Keratinocyte (primary cell): ENCODE results near the gene MADD. TPM values are rescaled to one million over a fixed set of nuclear protein-coding genes. Genes with fewer than 3 reads are reported as not detected.

ENCODE experiments used
- DNase-seq: peaks from one replicate; pipeline ENCODE4 v3.0.0-alpha.2; 2011; ENCODE audit warnings: low read depth, missing footprints, low spot score
- FAIRE-seq: peaks from 2 replicates; lab custom pipeline; 2011; peaks lifted over from hg19 to GRCh38; lab: Jason Lieb, UNC
- H2AFZ ChIP-seq: 2 replicates; pipeline ENCODE4 v1.6.0; 2012; ENCODE audit warnings: low read length, control low read depth, inconsistent platforms; ENCODE audit not compliant: control insufficient read depth
- H3K27ac ChIP-seq: 2 replicates; pipeline ENCODE4 v1.5.1; 2011; ENCODE audit warnings: low read length; ENCODE audit not compliant: control insufficient read depth, insufficient read depth
- H3K27me3 ChIP-seq: 3 replicates; pipeline ENCODE4 v1.6.0; 2011; ENCODE audit warnings: low read length; ENCODE audit not compliant: control insufficient read depth, insufficient read depth; ENCODE audit errors: extremely low read depth
- H3K36me3 ChIP-seq, 2 experiments: 2 replicates in 1 of 2; 3 replicates in 1 of 2; pipeline ENCODE4 v1.5.1; 2011; ENCODE audit warnings: low read length in 2 of 2, mild to moderate bottlenecking in 1 of 2; ENCODE audit not compliant: control insufficient read depth in 2 of 2, insufficient read depth in 2 of 2; ENCODE audit errors: extremely low read depth in 1 of 2
- H3K4me1 ChIP-seq: 3 replicates; pipeline ENCODE4 v1.5.1; 2011; ENCODE audit warnings: low read length; ENCODE audit not compliant: control insufficient read depth, insufficient read depth; ENCODE audit errors: extremely low read depth
- H3K4me2 ChIP-seq: 3 replicates; pipeline ENCODE4 v1.6.0; 2011; ENCODE audit warnings: low read depth, low read length; ENCODE audit not compliant: control insufficient read depth, insufficient read depth; ENCODE audit errors: extremely low read depth
- H3K4me3 ChIP-seq, 3 experiments: fragments of 200-600 bp in 1 of 3; sonication (generic) in 1 of 3; 2 replicates in 2 of 3; 3 replicates in 1 of 3; pipeline ENCODE4 v1.5.1; 2011 to 2016; ENCODE audit warnings: low read length in 3 of 3, mild to moderate bottlenecking in 3 of 3, control low read depth in 2 of 3, inconsistent platforms in 1 of 3, low read depth in 1 of 3, mixed read lengths in 1 of 3, mixed run types in 1 of 3, moderate library complexity in 1 of 3; ENCODE audit not compliant: control insufficient read depth in 2 of 3, insufficient read depth in 2 of 3; ENCODE audit errors: extremely low read depth in 1 of 3
- H3K79me2 ChIP-seq: 2 replicates; pipeline ENCODE4 v1.6.0; 2012; ENCODE audit warnings: low read length; ENCODE audit not compliant: control insufficient read depth, insufficient read depth
- H3K9ac ChIP-seq: 3 replicates; pipeline ENCODE4 v1.6.0; 2011; ENCODE audit warnings: low read length; ENCODE audit not compliant: control insufficient read depth, insufficient read depth; ENCODE audit errors: extremely low read depth
- H3K9me1 ChIP-seq: 3 replicates; pipeline ENCODE4 v1.6.0; 2011; ENCODE audit warnings: low read length; ENCODE audit not compliant: control insufficient read depth, insufficient read depth; ENCODE audit errors: extremely low read depth
- H3K9me3 ChIP-seq: 2 replicates; pipeline ENCODE4 v1.5.1; 2012; ENCODE audit warnings: low read depth, low read length; ENCODE audit not compliant: control insufficient read depth
- H4K20me1 ChIP-seq: 3 replicates; pipeline ENCODE4 v1.6.0; 2011; ENCODE audit warnings: low read length; ENCODE audit not compliant: control insufficient read depth, insufficient read depth; ENCODE audit errors: extremely low read depth
- CTCF ChIP-seq, 3 experiments: IDR thresholded peaks in 1 of 3; conservative IDR thresholded peaks in 1 of 3; optimal IDR thresholded peaks in 1 of 3; 2 replicates in 2 of 3; 3 replicates in 1 of 3; pipeline versions ENCODE3 to v1.5.1; 2011; ENCODE audit warnings: low read length in 3 of 3, mild to moderate bottlenecking in 3 of 3, moderate library complexity in 2 of 3, control low read depth in 1 of 3, inconsistent platforms in 1 of 3; ENCODE audit not compliant: insufficient read depth in 2 of 3; ENCODE audit errors: extremely low read depth in 1 of 3
- EZH2 ChIP-seq: IDR thresholded peaks from one replicate; pipeline ENCODE4 v1.6.1; 2012; ENCODE audit warnings: inconsistent platforms, mild to moderate bottlenecking, low read length, moderate library complexity
- dilution Hi-C: fragments of 300-500 bp; cut with MboI; formaldehyde crosslinking; loops from one replicate; pipeline ENCODE4 v1.7.0; 2020; ENCODE audit warnings: low sequenced_read_pairs; ENCODE audit not compliant: extremely low pct_ligation_motif_present
- polyA plus RNA-seq, 5 experiments: library from polyadenylated mRNA; depleted of rRNA in 3 of 5; stranded (reverse) in 3 of 5; stranded (forward) in 1 of 5; unstranded in 1 of 5; fragments of >200 nt; gene quantifications; 1 replicate in 1 of 5; 2 replicates in 3 of 5; 3 replicates in 1 of 5; pipeline versions ENCODE4 v1.2.1 to v1.2.3, GENCODE V29; 2011 to 2012; ENCODE audit warnings: missing spikeins in 2 of 5, low read depth in 1 of 5, low replicate concordance in 1 of 5

Gene MADD
- polyA plus RNA-seq, 1 donor (not counting 4 experiments of a cell fraction or from before 2014, with no cell fraction given), result 11.9 TPM

DNA sequence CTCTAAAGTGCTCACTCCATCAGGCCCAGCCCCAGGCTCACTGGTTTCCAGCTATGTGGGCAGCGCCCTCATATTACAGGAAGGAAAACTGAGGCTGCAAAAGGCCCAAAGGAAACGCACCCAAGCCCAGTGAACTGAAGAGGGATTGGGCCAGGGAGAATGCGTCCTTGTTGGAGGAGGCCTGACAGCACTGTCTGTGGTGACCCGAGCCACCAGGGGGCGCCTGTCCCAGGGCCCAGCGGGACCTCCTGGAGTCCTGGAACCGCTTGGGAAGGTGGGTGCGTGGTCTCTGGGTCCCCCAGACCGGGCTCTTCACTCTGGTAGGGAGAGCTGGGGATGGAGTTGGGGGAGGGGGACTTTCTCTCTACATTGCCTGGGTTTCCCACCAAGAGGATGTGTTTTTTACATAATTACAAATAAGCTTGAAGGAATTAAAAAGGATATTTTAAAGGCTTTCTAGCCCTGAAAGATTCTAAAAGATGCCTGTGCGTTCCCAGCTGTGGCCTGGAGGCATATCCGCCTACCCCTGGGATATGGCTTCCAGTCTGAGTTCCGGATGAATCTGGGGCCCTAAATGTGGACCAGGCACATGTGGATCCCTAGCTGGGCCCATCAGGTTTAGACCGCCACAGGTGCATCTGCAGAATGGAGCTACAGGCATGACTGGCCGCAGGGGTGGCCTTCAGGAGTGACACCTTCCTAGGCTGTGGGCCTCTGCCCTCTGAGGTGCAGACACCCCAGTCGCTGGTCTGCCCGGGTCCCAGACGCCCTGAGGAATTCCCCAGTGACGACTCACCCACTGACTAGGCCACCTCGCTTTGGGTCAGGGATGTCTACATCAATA, 104.2 kb downstream of the MADD start:
- DNase-seq (no peak), FAIRE-seq (no peak)
- no peaks in the 10 kb centered on the region for H3K79me2 ChIP-seq
- TF ChIP-seq CTCF (optimal IDR thresholded peaks at IDR 0.05 in 1 of 3, IDR thresholded peaks at IDR 0.05 in 1 of 3, conservative IDR thresholded peaks at IDR 0.05 in 1 of 3; ENCODE audit: extremely low read depth in 1 of 3, insufficient read depth in 2 of 3, low read length in 3 of 3) (peak; percentile 92 to 97 (median 94)), EZH2 (no peak)
- no peak overlapping the region for H3K4me2 ChIP-seq
- no peaks in the 10 kb centered on the region for H3K36me3 ChIP-seq
- dilution Hi-C loops, result no loop called here
- H3K4me1 ChIP-seq, result peaks cover 6% of the 10 kb centered on the region
- H3K4me3 ChIP-seq, result no peak overlapping the region
- no peak overlapping the region for H3K9ac ChIP-seq
- H4K20me1 ChIP-seq, result no peaks in the 10 kb centered on the region
- H3K27me3 ChIP-seq, result no peaks in the 10 kb centered on the region
- no peak overlapping the region for H3K27ac ChIP-seq
- no peak overlapping the region for H2AFZ ChIP-seq
- H3K9me1 ChIP-seq, result no peaks in the 10 kb centered on the region
- no peaks in the 10 kb centered on the region for H3K9me3 ChIP-seq

DNA sequence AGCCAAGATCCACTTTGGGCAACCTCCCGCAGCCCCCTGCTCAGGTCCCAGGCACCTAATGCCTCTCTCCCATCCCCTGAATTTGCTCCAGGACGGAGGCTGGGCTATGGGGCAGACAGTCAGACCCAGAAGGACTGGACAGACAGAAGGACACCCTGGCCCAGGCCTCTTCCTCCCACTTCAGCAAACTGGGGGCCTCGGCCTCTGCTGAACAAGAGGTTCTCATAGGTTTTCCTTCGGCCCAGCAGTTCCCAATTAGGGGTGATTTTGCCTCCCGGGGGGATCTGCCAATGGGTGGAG, 104.7 kb downstream of the MADD start:
- FAIRE-seq, result no peak
- H3K27me3 ChIP-seq, result no peaks in the 10 kb centered on the region
- no peak overlapping the region for H2AFZ ChIP-seq
- no peaks in the 10 kb centered on the region for H3K9me3 ChIP-seq
- H3K36me3 ChIP-seq, result no peaks in the 10 kb centered on the region
- DNase-seq, result no peak
- dilution Hi-C loops, result no loop called here
- H4K20me1 ChIP-seq, result no peaks in the 10 kb centered on the region
- TF ChIP-seq CTCF (optimal IDR thresholded peaks at IDR 0.05 in 1 of 3, IDR thresholded peaks at IDR 0.05 in 1 of 3, conservative IDR thresholded peaks at IDR 0.05 in 1 of 3; ENCODE audit: extremely low read depth in 1 of 3, insufficient read depth in 2 of 3, low read length in 3 of 3) (no peak), EZH2 (no peak)
- no peak overlapping the region for H3K4me2 ChIP-seq
- peaks cover 6% of the 10 kb centered on the region for H3K4me1 ChIP-seq
- H3K9ac ChIP-seq, result no peak overlapping the region
- no peak overlapping the region for H3K4me3 ChIP-seq
- no peak overlapping the region for H3K27ac ChIP-seq
- H3K9me1 ChIP-seq, result no peaks in the 10 kb centered on the region
- no peaks in the 10 kb centered on the region for H3K79me2 ChIP-seq
